Upper lobe of left lung (tissue), 6 donors: ENCODE data around the gene SEC14L2. TPM values are rescaled to one million over a fixed set of nuclear protein-coding genes. Genes with fewer than 3 reads are reported as not detected.
A peak's percentile ranks its signal among the peaks of the same experiment; 100 is the strongest.

Experiments
- ATAC-seq, 2 donors: fragments of 200-7000 bp; cut with Tn5 transposase; one replicate each; pipeline ENCODE4 v1.9.1; 2022; ENCODE audit warnings: mild to moderate bottlenecking in 2 of 2, moderate library complexity in 2 of 2; ENCODE audit not compliant: low FRiP score in 2 of 2
- DNase-seq, 2 donors: peaks; one replicate each; pipeline ENCODE4 v3.0.0-alpha.2; 2019 to 2020
- H3K27ac ChIP-seq, 4 donors: fragments of 200-600 bp; sonication (generic); one replicate each; pipeline ENCODE4 v1.5.1; 2016 to 2019
- H3K27me3 ChIP-seq, 4 donors: fragments of 200-600 bp; sonication (generic); one replicate each; pipeline ENCODE4 v1.5.1; 2017 to 2019
- H3K36me3 ChIP-seq, 4 donors: fragments of 200-600 bp; sonication (generic); one replicate each; pipeline ENCODE4 v1.5.1; 2016 to 2019
- H3K4me1 ChIP-seq, 4 donors: fragments of 200-600 bp; sonication (generic); one replicate each; pipeline ENCODE4 v1.5.1; 2018 to 2019
- H3K4me3 ChIP-seq, 4 donors: fragments of 200-600 bp; sonication (generic); one replicate each; pipeline ENCODE4 v1.5.1; 2017 to 2019; ENCODE audit warnings: mild to moderate bottlenecking in 2 of 4, moderate library complexity in 1 of 4
- H3K9me3 ChIP-seq, 4 donors: fragments of 200-600 bp; sonication (generic); one replicate each; pipeline ENCODE4 v1.5.1; 2018 to 2019
- EP300 ChIP-seq, 4 donors: sonication (generic); formaldehyde crosslinking; IDR thresholded peaks; one replicate each; pipeline ENCODE4 v1.5.1; 2017; ENCODE audit warnings: antibody characterized with exemption in 4 of 4, control low read depth in 2 of 4
- POLR2A ChIP-seq, 4 donors: fragments of 450-650 bp; IDR thresholded peaks; one replicate each; pipeline ENCODE4 v1.5.1; 2016 to 2017; ENCODE audit warnings: antibody characterized with exemption in 4 of 4, mild to moderate bottlenecking in 2 of 4
- POLR2AphosphoS5 ChIP-seq, 2 donors: sonication (generic); formaldehyde crosslinking; IDR thresholded peaks; one replicate each; pipeline ENCODE4 v1.5.1; 2017; ENCODE audit warnings: antibody characterized with exemption in 2 of 2
- WGBS, 2 donors: methylation state at CpG; one replicate each; pipeline ENCODE4 v1.1.5; 2017 to 2018; 5-methylcytosine and 5-hydroxymethylcytosine counted together
- total RNA-seq, 6 donors: library from RNA; depleted of rRNA in 4 of 6; stranded (reverse); fragments of >200 nt in 4 of 6; gene quantifications; one replicate each; pipeline versions ENCODE4 v1.1.0 to v1.2.1, GENCODE V29; 2016 to 2021
- TF ChIP-seq, protein P1 (sequence below), 6 experiments: fragments of 450-650 bp in 4 of 6; fragments of 200-600 bp in 2 of 6; sonication (generic) in 2 of 6; IDR thresholded peaks; one replicate each; pipeline ENCODE4 v1.5.1; 2016 to 2019; ENCODE audit warnings: antibody characterized with exemption in 6 of 6
- donor health status: DM: no; HTN: no; CAD: no; lungs with moderate emphysema.
- donor health status: DM: no; HTN: yes; CAD: no; lungs with severe emphysema.

The SEC14L2 gene
- total RNA-seq, 6 donors from 2014 or later = 5.6 to 12.6 (median 8.4) TPM

DNA sequence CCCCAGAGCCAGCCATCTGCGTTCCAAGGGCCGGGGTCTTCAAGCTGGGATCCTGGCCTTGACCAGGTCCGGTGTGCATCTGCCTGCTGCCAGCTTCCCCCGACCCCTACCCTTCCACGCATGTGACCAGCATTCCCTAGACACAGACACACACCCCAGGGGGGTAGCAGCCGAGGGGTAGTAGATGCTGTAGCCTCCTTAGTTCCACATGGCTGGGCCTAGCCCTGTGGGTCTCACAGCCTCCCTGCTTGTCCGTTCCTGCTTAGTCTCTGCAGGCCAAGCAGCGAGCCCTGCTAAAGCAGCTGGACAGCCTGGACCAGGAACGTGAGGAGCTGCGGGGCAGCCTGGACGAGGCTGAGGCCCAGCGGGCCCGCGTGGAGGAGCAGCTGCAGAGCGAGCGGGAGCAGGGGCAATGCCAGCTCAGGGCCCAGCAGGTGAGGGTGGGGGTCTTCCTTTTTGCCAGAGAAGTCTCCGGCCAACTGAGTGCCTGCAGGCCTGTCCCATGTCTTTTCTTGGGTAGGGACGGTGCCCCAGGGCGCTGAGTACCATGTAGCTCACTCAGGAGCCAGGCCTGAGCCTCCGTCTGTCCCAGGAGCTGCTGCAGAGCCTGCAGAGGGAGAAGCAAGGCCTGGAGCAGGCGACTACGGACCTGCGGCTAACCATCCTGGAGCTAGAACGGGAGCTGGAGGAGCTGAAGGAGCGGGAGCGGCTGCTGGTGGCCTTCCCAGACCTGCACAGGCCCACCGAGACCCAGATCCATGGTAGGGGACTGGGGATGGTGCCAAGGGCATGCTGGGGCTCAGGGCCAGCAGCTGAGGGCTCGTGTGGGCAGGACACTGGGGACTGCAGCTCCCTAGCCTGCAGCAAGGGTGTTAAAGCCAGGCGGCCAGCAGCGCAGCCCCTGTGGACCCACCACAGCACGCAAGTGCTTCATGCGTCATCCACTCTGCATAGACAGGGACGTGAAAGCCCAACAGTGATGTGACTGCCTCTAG is 23.2 kb upstream of the SEC14L2 start:
- DNase-seq = no peak
- H3K27ac ChIP-seq = peak overlapping the region in 1 of 4 donors; percentile 42
- no peaks in the 10 kb centered on the region for H3K9me3 ChIP-seq
- WGBS, 2 donors = 76 to 87% methylated on average over 13 to 33 of the region's 33 CpGs
- TF ChIP-seq POLR2A (IDR thresholded peaks at IDR 0.05) (no peak), EP300 (IDR thresholded peaks at IDR 0.05) (no peak), POLR2AphosphoS5 (IDR thresholded peaks at IDR 0.05) (no peak)
- TF ChIP-seq, protein P1, sequence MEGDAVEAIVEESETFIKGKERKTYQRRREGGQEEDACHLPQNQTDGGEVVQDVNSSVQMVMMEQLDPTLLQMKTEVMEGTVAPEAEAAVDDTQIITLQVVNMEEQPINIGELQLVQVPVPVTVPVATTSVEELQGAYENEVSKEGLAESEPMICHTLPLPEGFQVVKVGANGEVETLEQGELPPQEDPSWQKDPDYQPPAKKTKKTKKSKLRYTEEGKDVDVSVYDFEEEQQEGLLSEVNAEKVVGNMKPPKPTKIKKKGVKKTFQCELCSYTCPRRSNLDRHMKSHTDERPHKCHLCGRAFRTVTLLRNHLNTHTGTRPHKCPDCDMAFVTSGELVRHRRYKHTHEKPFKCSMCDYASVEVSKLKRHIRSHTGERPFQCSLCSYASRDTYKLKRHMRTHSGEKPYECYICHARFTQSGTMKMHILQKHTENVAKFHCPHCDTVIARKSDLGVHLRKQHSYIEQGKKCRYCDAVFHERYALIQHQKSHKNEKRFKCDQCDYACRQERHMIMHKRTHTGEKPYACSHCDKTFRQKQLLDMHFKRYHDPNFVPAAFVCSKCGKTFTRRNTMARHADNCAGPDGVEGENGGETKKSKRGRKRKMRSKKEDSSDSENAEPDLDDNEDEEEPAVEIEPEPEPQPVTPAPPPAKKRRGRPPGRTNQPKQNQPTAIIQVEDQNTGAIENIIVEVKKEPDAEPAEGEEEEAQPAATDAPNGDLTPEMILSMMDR (IDR thresholded peaks at IDR 0.05) = no peak
- H3K4me3 ChIP-seq = no peak overlapping the region
- H3K27me3 ChIP-seq = no peaks in the 10 kb centered on the region
- peaks cover 0 to 7% (median 6%) of the 10 kb centered on the region in 4 donors for H3K36me3 ChIP-seq
- ATAC-seq = no peak
- H3K4me1 ChIP-seq = no peaks in the 10 kb centered on the region

DNA sequence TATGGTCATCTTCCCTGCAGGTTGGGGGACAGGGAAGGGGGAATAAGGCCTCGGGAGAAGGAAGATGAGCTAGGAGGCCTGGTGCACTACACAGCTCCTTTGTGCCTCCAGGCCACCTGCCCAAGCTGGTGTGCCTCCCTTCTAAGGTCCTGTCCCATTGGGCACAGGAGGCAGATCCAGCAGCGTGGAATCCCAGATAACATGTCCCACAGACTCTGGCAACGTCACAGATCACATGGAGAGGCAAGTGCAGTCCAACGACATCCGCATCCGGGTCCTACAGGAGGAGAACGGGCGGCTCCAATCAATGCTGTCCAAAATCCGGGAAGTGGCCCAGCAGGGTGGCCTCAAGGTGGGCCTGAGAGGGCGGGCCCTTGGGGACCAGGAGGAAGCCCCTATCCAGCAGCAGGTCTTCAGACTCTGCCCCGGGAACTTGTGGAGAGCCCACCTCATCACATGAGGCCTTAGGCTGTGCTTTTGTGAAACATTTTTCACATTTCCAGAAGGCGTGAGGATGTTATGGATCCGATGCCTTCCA is 21.4 kb upstream of the SEC14L2 start:
- H3K27me3 ChIP-seq = no peaks in the 10 kb centered on the region
- TF ChIP-seq POLR2AphosphoS5 (IDR thresholded peaks at IDR 0.05) (no peak), POLR2A (IDR thresholded peaks at IDR 0.05) (no peak), EP300 (IDR thresholded peaks at IDR 0.05) (no peak)
- TF ChIP-seq, protein P1 (IDR thresholded peaks at IDR 0.05) = no peak
- WGBS, 2 donors = 94% methylated on average over 9 to 12 of the region's 13 CpGs
- H3K36me3 ChIP-seq = peaks cover 0 to 16% (median 11%) of the 10 kb centered on the region in 4 donors
- no peak overlapping the region for H3K27ac ChIP-seq
- no peaks in the 10 kb centered on the region for H3K4me1 ChIP-seq
- no peak overlapping the region for H3K4me3 ChIP-seq
- no peaks in the 10 kb centered on the region for H3K9me3 ChIP-seq
- DNase-seq (no peak), ATAC-seq (no peak)

DNA sequence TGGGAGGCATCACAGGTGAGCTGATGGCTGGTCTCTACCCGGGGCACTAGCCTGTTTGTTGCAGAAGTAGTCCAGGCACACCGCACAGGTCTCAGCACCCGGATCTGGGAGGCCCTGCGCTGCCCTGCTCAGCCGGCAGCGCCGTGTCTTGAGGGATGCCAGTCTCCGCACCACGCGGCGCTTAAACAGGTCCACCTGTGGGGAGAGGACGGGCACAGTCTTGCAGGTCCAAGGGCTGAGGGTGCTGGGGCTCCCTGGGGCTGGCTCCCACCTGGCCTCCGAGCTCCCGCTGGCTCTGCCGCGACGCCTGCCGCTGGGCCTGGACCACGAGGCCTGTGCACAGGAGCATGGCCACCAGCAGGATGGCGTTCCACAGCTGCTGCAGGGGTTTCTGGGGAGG is 16.8 kb upstream of the SEC14L2 start:
- Histone ChIP-seq H3K4me3 (no peak overlapping the region), H3K27me3 (no peaks in the 10 kb centered on the region), H3K27ac (no peak overlapping the region), H3K9me3 (no peaks in the 10 kb centered on the region), H3K36me3 (peaks cover 0 to 42% (median 27%) of the 10 kb centered on the region in 4 donors), H3K4me1 (no peaks in the 10 kb centered on the region)
- 89% methylated on average over 17 of the region's 20 CpGs; no CpG with 5 or more reads in 1 of the 2 donors for WGBS, 2 donors
- TF ChIP-seq POLR2AphosphoS5 (IDR thresholded peaks at IDR 0.05) (no peak), EP300 (IDR thresholded peaks at IDR 0.05) (no peak), POLR2A (IDR thresholded peaks at IDR 0.05) (no peak)
- TF ChIP-seq, protein P1 (IDR thresholded peaks at IDR 0.05) = no peak
- no peak for DNase-seq
- no peak for ATAC-seq

DNA sequence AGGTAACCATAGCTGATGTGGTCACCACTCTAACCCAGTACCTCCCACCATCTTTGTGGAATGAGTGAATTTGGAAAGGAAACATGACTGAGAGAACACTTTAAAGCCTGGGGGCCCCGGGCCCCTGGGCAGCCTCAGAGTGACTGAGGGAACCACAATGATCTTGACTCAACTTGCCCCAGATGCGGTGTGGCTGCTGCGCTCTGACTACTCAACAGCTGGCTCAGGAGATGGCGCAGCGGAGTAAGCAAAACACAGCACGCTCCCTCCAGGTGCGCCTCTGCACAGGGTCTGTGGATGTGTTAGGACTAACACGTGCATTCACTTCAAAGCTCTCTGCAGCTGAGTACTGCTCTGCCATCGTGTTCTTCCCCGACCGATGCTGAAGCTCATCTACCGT is 15.6 kb upstream of the SEC14L2 start:
- ATAC-seq = no peak
- H3K27me3 ChIP-seq = no peaks in the 10 kb centered on the region
- WGBS, 2 donors = 90 to 91% methylated on average over 11 to 12 of the region's 12 CpGs
- DNase-seq = no peak
- H3K4me3 ChIP-seq = no peak overlapping the region
- no peaks in the 10 kb centered on the region for H3K9me3 ChIP-seq
- TF ChIP-seq POLR2A (IDR thresholded peaks at IDR 0.05) (no peak), POLR2AphosphoS5 (IDR thresholded peaks at IDR 0.05) (no peak), EP300 (IDR thresholded peaks at IDR 0.05) (no peak)
- TF ChIP-seq, protein P1 (IDR thresholded peaks at IDR 0.05) = no peak
- H3K27ac ChIP-seq = no peak overlapping the region
- peaks cover 0 to 42% (median 27%) of the 10 kb centered on the region in 4 donors for H3K36me3 ChIP-seq
- peaks cover 2 to 6% (median 4%) of the 10 kb centered on the region in 4 donors for H3K4me1 ChIP-seq
